HUES48 (cell line): ENCODE results near the gene FBN1.

ENCODE experiments used
- H3K27ac ChIP-seq: one replicate; pipeline ENCODE4 v1.7.0; 2013; ENCODE audit warnings: low read depth, low read length, inconsistent platforms
- H3K27me3 ChIP-seq: 2 replicates; pipeline ENCODE4 v1.6.1; 2013; ENCODE audit warnings: mild to moderate bottlenecking, low read length; ENCODE audit not compliant: control insufficient read depth, insufficient read depth
- H3K36me3 ChIP-seq: 2 replicates; pipeline ENCODE4 v1.6.1; 2013; ENCODE audit warnings: low read length; ENCODE audit not compliant: control insufficient read depth, insufficient read depth
- H3K4me1 ChIP-seq: 2 replicates; pipeline ENCODE4 v1.6.1; 2013; ENCODE audit warnings: mild to moderate bottlenecking, low read length; ENCODE audit not compliant: control insufficient read depth, insufficient read depth
- H3K4me3 ChIP-seq: 2 replicates; pipeline ENCODE4 v1.5.1; 2013; ENCODE audit warnings: mild to moderate bottlenecking, low read depth, low read length
- H3K9ac ChIP-seq: 2 replicates; pipeline ENCODE4 v1.6.1; 2013; ENCODE audit warnings: mild to moderate bottlenecking, low read depth, low read length, moderate library complexity
- H3K9me3 ChIP-seq: 2 replicates; pipeline ENCODE4 v1.6.1; 2013; ENCODE audit warnings: low read length; ENCODE audit not compliant: control insufficient read depth, insufficient read depth

The FBN1 gene

DNA sequence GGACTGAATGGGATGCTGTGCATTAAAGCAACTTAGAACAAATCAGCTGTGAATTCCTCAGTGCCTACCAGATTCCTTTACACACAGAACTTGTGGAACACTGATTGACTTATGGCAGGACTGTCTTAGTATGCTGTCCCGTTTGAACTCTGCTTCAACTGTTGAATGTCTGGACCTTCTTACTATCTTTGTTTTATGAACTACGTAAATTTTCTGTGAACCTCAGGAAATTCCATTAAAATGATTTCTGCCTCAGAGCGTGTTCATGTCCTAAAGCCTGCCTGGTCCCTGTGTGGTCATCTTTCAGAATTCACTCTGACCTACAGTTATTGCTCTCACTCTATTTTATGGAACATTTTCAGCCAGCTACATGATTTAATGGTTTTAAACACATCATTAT lies 29.4 kb upstream of the FBN1 start:
- Histone ChIP-seq H3K4me3 (no peak overlapping the region), H3K4me1 (no peaks in the 10 kb centered on the region), H3K27me3 (no peaks in the 10 kb centered on the region), H3K27ac (no peak overlapping the region), H3K36me3 (no peaks in the 10 kb centered on the region), H3K9me3 (no peaks in the 10 kb centered on the region), H3K9ac (no peak overlapping the region)

DNA sequence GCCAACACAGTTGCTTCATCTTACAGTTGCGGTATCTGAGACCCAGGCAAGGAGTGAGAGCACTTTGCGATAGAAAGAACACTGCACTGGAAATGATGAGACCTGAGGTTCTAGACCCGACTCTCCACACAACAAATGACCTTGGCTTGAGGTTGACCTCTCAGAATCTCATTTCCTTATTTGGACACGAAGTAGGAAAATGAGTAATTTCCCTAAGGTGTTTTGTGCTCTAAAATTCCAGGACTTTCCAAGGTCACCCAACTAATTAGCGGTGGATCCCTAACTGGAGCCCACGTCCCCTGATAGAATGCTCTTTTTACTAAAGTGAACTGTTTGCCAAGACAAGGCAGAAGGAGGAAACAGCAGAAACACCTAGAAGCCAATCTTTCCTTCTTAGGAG lies 26.7 kb upstream of the FBN1 start:
- Histone ChIP-seq H3K9ac (no peak overlapping the region), H3K36me3 (no peaks in the 10 kb centered on the region), H3K4me1 (no peaks in the 10 kb centered on the region), H3K27me3 (no peaks in the 10 kb centered on the region), H3K9me3 (no peaks in the 10 kb centered on the region), H3K27ac (no peak overlapping the region), H3K4me3 (no peak overlapping the region)

DNA sequence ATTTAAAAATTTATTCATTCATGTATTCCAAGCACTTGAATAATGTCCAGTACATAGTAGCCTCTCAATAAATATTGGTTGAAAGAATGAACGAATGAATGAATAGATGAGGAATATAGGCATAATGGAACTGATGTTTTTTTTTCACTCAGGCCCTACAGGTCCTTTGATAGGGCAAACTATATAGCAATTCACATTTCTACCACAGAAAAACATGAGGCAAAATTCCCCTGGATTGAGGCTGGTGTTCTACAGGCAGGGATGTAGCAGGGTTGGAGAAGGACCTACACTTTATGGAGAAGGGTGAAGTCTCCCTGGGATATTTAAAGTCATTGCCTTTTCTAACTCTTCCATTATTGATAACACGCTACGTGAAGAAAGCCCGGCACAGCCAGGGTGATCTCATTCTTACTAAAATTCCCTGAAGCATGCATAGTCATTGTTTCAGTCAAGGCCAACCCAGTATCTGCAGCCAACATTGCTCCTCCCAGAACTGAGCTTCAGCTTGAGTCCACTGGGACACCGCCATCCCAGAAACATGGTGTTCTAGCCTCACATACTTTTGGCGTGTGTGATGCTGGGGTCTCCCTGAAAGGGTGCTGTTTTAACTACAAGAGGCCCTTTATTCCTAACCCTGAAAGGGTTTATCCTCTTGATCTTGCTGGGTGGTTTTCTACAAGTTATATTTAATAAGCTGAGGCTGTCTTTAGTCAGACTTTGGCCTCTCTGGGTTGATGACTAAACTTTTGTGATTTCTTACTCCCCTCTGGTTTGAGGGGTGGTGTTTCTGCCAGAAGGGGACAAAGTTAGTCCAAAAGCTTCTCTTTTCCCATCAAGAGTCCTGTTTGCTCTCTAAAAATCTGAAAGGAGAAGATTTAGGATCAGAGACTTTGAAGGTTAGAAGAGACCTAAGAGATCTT lies 25.9 kb upstream of the FBN1 start:
- Histone ChIP-seq H3K4me1 (no peaks in the 10 kb centered on the region), H3K36me3 (no peaks in the 10 kb centered on the region), H3K27ac (no peak overlapping the region), H3K27me3 (no peaks in the 10 kb centered on the region), H3K9ac (no peak overlapping the region), H3K4me3 (no peak overlapping the region), H3K9me3 (no peaks in the 10 kb centered on the region)

DNA sequence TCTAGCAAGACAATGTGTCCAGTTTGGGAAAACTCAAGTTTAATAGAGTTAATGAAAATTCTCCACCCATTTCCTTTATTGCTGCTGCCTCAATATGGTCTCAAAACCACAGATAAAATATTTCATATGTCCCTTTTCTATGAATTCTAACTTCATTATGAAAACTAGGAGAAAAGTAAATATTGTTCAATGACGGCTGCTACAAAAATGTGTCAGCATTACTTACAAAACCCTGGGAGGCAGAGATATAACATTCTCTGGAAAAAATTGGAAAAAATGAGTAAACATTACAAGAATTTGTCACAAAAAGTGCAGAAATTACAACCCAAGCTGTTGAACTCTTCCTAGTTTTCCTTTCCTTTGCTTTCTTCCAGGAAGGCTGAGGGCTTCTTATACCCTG lies 22.2 kb upstream of the FBN1 start:
- H3K4me1 ChIP-seq, result no peaks in the 10 kb centered on the region
- H3K27ac ChIP-seq, result no peak overlapping the region
- H3K36me3 ChIP-seq, result no peaks in the 10 kb centered on the region
- H3K9me3 ChIP-seq, result no peaks in the 10 kb centered on the region
- no peak overlapping the region for H3K4me3 ChIP-seq
- H3K27me3 ChIP-seq, result no peaks in the 10 kb centered on the region
- no peak overlapping the region for H3K9ac ChIP-seq

DNA sequence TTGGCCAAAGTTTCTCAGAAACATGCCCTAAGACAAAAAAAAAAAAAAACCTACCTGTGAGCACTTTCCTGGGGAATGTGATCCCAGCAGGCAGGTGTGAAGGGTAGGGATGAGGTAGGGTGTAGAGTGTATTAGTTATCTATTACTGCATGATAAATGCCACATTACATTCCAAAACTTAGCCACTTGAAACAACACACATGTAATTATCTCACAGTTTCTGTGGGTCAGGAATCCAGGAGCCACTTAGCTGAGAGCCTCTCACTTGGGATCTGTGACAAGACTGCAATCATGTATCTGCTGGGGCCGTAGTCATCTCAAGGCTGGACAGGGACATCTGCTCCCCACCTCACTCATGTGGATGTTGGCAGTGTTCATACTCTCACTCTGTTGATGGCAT lies 18.9 kb upstream of the FBN1 start:
- no peak overlapping the region for H3K4me3 ChIP-seq
- H3K27ac ChIP-seq, result no peak overlapping the region
- H3K9ac ChIP-seq, result no peak overlapping the region
- no peaks in the 10 kb centered on the region for H3K27me3 ChIP-seq
- H3K4me1 ChIP-seq, result no peaks in the 10 kb centered on the region
- H3K9me3 ChIP-seq, result no peaks in the 10 kb centered on the region
- H3K36me3 ChIP-seq, result no peaks in the 10 kb centered on the region

DNA sequence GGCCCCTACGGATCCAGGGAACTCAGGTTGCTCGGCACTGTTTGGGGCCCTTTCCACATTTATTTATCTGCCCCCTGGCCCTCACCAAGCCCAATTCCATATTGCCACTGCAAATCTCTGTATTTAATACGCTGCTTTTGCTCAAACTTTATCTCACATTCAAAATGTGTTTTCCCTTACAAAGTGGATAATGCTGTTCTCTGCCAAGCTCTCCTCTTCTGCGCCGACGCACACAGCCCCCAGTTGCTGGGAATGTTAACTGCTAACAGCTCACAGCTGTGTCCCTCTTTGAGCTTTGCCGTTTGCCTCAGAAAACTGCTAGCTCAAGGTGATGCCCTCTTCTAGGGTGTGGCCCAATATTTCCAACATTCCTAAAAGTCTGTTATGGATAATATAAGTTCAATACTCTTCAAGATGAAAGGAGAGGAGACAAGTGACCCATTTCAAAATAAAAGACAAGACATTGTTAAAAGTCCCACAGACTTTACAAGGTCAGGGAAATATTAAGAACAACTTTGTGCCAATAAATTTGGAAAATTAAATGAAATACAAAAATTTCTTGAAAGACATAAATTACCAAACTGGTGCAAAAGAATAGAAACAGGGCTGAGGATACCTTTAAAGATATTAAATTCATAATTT lies 12.6 kb upstream of the FBN1 start:
- Histone ChIP-seq H3K9ac (no peak overlapping the region), H3K4me3 (no peak overlapping the region)

DNA sequence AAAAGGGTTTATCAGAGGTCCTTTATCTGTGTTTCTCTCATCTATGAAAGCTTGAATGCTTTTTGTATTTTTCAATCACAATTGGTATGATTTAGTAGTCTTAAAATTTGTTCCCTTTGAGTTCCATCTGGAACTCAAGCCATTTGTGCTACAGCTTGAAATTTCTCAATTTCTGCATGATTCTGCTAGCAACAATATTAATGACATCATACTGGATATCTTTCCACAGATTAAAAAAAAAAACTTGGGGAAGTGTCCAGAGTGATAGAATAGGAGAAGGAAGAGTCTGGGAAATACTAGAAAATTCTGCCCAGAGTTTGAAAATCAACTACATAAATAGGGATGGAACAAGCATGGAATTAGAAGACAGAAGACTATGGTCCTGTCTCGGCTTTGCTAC lies 9.3 kb upstream of the FBN1 start:
- Histone ChIP-seq H3K27ac (no peak overlapping the region), H3K4me3 (no peak overlapping the region), H3K9me3 (no peaks in the 10 kb centered on the region), H3K36me3 (no peaks in the 10 kb centered on the region), H3K27me3 (no peaks in the 10 kb centered on the region), H3K4me1 (no peaks in the 10 kb centered on the region), H3K9ac (no peak overlapping the region)

More for the DNA sequence above, 12.6 kb upstream of the FBN1 start:
- H3K4me1 ChIP-seq, result no peaks in the 10 kb centered on the region
- H3K27ac ChIP-seq, result no peak overlapping the region
- no peaks in the 10 kb centered on the region for H3K9me3 ChIP-seq
- H3K27me3 ChIP-seq, result no peaks in the 10 kb centered on the region
- H3K36me3 ChIP-seq, result no peaks in the 10 kb centered on the region

DNA sequence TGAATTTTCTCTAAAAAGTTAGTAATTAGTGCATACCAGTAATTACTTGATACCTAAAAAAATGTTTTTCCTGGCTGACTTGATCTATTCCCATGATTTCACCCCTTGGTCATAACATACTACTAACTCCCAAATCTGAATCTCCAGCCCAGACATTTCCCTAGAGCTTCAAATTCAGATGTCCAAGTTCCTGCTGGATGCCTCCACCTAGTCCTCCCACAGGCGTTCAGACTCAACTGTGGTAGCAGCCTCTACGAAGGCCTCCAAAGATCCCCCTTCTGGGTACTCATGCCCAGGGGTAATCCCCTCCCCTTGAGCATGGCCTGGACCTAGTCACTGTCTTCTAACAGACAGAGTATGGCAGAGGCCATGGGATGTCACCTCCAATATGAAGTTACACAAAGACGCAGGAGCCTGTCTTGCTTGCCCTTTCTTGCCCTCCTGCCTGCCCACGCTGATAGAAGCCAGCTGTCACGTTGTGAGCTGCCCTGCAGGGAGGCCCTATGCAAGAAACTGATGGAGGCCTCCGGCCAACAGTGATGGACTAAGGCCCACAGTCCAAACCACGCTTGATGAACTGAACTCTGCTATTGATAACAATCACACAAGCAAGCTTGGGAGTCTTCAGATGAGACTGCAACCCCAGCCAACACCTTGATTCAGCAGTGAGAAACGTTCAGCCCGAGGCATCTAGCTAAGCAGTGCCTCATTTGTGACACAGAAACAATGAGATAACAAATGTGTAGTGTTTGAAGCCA lies 8.6 kb upstream of the FBN1 start:
- Histone ChIP-seq H3K4me3 (no peak overlapping the region), H3K36me3 (no peaks in the 10 kb centered on the region), H3K9me3 (no peaks in the 10 kb centered on the region), H3K4me1 (no peaks in the 10 kb centered on the region), H3K27ac (no peak overlapping the region), H3K27me3 (no peaks in the 10 kb centered on the region), H3K9ac (no peak overlapping the region)

DNA sequence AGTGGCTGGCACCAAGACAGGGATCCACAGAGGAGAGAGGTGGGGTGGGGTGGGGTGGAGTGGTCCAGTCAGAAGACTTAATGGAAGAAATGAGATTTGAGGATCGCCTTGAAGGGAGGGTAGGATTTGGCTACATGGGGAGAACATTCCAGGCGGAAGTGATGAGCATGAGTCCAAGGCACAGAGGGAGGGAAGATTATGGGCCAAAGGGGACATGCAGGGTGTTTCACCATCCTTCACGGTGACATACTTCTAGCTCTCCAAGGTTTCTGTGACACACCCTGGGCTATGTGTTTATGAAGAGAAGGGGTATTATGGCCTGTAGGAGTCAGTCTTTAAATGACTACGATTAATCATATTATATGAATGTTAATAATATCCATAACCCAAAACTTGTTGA lies 7.7 kb upstream of the FBN1 start:
- H3K27ac ChIP-seq, result no peak overlapping the region
- H3K36me3 ChIP-seq, result no peaks in the 10 kb centered on the region
- no peak overlapping the region for H3K9ac ChIP-seq
- H3K27me3 ChIP-seq, result no peaks in the 10 kb centered on the region
- no peaks in the 10 kb centered on the region for H3K4me1 ChIP-seq
- no peak overlapping the region for H3K4me3 ChIP-seq
- no peaks in the 10 kb centered on the region for H3K9me3 ChIP-seq

DNA sequence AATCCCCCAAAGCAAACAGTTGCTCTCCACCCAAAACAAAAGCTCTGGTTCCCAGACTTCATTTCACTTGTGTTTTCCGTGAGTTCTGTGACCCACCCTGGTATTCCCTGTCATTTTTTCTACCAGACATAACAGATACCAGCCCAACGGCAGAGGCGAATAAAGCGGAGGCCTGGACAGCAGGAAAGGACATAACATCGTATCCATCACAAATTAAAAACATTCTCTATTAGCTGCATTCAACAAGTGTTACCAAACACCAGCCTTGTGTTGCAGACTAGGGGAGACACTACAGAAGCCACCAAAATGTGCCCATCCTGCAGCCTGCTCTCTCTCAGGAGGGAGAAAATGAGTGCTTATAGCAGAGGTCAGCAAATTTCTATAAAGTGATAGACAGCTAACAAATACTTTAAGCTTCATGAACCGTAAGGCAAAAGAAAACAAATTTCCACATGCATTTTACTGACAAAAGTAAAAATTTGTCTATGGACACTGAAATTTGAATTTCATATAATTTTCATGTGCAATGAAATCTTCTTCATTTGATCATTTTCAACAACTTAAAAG lies 7.1 kb upstream of the FBN1 start:
- H3K9ac ChIP-seq, result no peak overlapping the region
- no peaks in the 10 kb centered on the region for H3K27me3 ChIP-seq
- no peaks in the 10 kb centered on the region for H3K36me3 ChIP-seq
- H3K4me1 ChIP-seq, result no peaks in the 10 kb centered on the region
- no peak overlapping the region for H3K4me3 ChIP-seq
- no peaks in the 10 kb centered on the region for H3K9me3 ChIP-seq
- no peak overlapping the region for H3K27ac ChIP-seq
